A673 (cell line): ENCODE data around the gene TSPAN3. TPM values are rescaled to one million over a fixed set of nuclear protein-coding genes. Genes with fewer than 3 reads are reported as not detected.

Experiments
- BruUV-seq: library from RNA; stranded (reverse); fragments of 400-500 nt; replicated peaks from 2 replicates; lab custom pipeline; 2021; lab: Mats Ljungman, UMichigan
- CTCF ChIA-PET: fragments of 300-600 bp; sonication (Branson Sonifier 250); formaldehyde crosslinking; loops from one replicate; lab custom pipeline; 2022; ENCODE audit warnings: antibody characterized with exemption; lab: Charles Lee
- POLR2A ChIA-PET: fragments of 300-600 bp; sonication (Branson Sonifier 250); formaldehyde crosslinking; loops from one replicate; lab custom pipeline; 2022; ENCODE audit warnings: antibody characterized with exemption; ENCODE audit not compliant: low non-redundant PET; lab: Charles Lee
- DNase-seq: peaks from one replicate; pipeline ENCODE4 v3.0.0-alpha.2; 2015; ENCODE audit warnings: low spot score
- H3K27ac ChIP-seq: fragments of 200-600 bp; sonication (generic); 2 replicates; pipeline ENCODE4 v1.5.1; 2016; ENCODE audit warnings: mixed run types, low read depth, mild to moderate bottlenecking, mixed read lengths, antibody characterized with exemption, low read length; ENCODE audit not compliant: poor library complexity, severe bottlenecking
- H3K27me3 ChIP-seq: fragments of 200-600 bp; sonication (generic); replicated peaks from 2 replicates; pipeline ENCODE4 v1.6.1; 2017; ENCODE audit warnings: mixed run types, low read depth, mild to moderate bottlenecking, mixed read lengths, antibody characterized with exemption, low read length; ENCODE audit not compliant: insufficient read depth, poor library complexity
- H3K36me3 ChIP-seq: fragments of 200-600 bp; sonication (generic); 2 replicates; pipeline ENCODE4 v1.6.1; 2016; ENCODE audit warnings: mixed run types, mild to moderate bottlenecking, mixed read lengths, antibody characterized with exemption, low read length; ENCODE audit not compliant: insufficient read depth, poor library complexity, severe bottlenecking
- H3K4me1 ChIP-seq: fragments of 200-600 bp; sonication (generic); 2 replicates; pipeline ENCODE4 v1.6.1; 2017; ENCODE audit warnings: mixed run types, mild to moderate bottlenecking, mixed read lengths, antibody characterized with exemption, low read length; ENCODE audit not compliant: insufficient read depth, poor library complexity, severe bottlenecking
- H3K4me3 ChIP-seq: fragments of 200-600 bp; sonication (generic); 2 replicates; pipeline ENCODE4 v1.5.1; 2016; ENCODE audit warnings: low read depth, mixed run types, mild to moderate bottlenecking, mixed read lengths, low read length; ENCODE audit not compliant: poor library complexity, severe bottlenecking
- H3K9me3 ChIP-seq: fragments of 200-600 bp; sonication (generic); 2 replicates; pipeline ENCODE4 v1.6.1; 2016; ENCODE audit warnings: mixed run types, low read depth, mild to moderate bottlenecking, mixed read lengths, antibody characterized with exemption, low read length; ENCODE audit not compliant: poor library complexity, severe bottlenecking
- CTCF ChIP-seq: fragments of 300-800, 200-600 bp; sonication (generic); conservative IDR thresholded peaks from 2 replicates; pipeline ENCODE4 v1.5.1; 2017; ENCODE audit warnings: low read depth, mild to moderate bottlenecking, antibody characterized with exemption, low read length, moderate library complexity, mixed read lengths
- EZH2 ChIP-seq: fragments of 200-600 bp; sonication (generic); IDR thresholded peaks from 2 replicates; pipeline ENCODE4 v1.6.1; 2017; ENCODE audit warnings: borderline replicate concordance, low read depth, mild to moderate bottlenecking, mixed read lengths, antibody characterized with exemption, low read length; ENCODE audit not compliant: poor library complexity, severe bottlenecking
- intact Hi-C: fragments of 100-400 bp; cut with micrococcal nuclease; formaldehyde crosslinking; loops from one replicate; pipeline ENCODE4 v1.10.0; 2022; ENCODE audit not compliant: unreplicated experiment
- total RNA-seq: library from RNA; stranded (reverse); gene quantifications from 2 replicates; pipeline ENCODE4 v1.2.3, GENCODE V29; 2021

The TSPAN3 gene
- total RNA-seq, 1 experiment from 2014 or later = 224 TPM

- intact Hi-C loops = no loop called here
- Histone ChIP-seq H3K36me3 (no peaks in the 10 kb centered on the region), H3K4me3 (no peak overlapping the region), H3K9me3 (no peaks in the 10 kb centered on the region), H3K27me3 (no peaks in the 10 kb centered on the region), H3K27ac (peak overlapping the region; percentile 6), H3K4me1 (peaks cover 57% of the 10 kb centered on the region)
- no peak for TF ChIP-seq EZH2
- TF ChIP-seq CTCF = no peak
- BruUV-seq = no TSS peak
- CTCF ChIA-PET = no interaction called here
- DNase-seq = peak; percentile 27
- POLR2A ChIA-PET = no interaction called here
Measured at GRCh38 chr15:77064539-77065308, 6.2 kb downstream of the TSPAN3 start.

- no peak for DNase-seq
- Histone ChIP-seq H3K36me3 (no peaks in the 10 kb centered on the region), H3K27me3 (no peaks in the 10 kb centered on the region), H3K4me1 (peaks cover 58% of the 10 kb centered on the region), H3K4me3 (no peak overlapping the region), H3K27ac (peak overlapping the region; percentile 6), H3K9me3 (no peaks in the 10 kb centered on the region)
- no peak for TF ChIP-seq CTCF
- no peak for TF ChIP-seq EZH2
- ChIA-PET CTCF (no interaction called here), POLR2A (no interaction called here)
- BruUV-seq = no TSS peak
- intact Hi-C loops = no loop called here
Measured at GRCh38 chr15:77064063-77064462, 6.8 kb downstream of the TSPAN3 start.

GRCh38 chr15:77063249-77063648 is 7.7 kb downstream of the TSPAN3 start:
- H3K27ac ChIP-seq = no peak overlapping the region
- POLR2A ChIA-PET = no interaction called here
- H3K27me3 ChIP-seq = no peaks in the 10 kb centered on the region
- CTCF ChIA-PET = no interaction called here
- no peaks in the 10 kb centered on the region for H3K9me3 ChIP-seq
- H3K36me3 ChIP-seq = no peaks in the 10 kb centered on the region
- TF ChIP-seq EZH2 (no peak), CTCF (no peak)
- no TSS peak for BruUV-seq
- no peak for DNase-seq
- H3K4me3 ChIP-seq = no peak overlapping the region
- intact Hi-C loops = no loop called here
- H3K4me1 ChIP-seq = peaks cover 62% of the 10 kb centered on the region
